GM19328 (cell line): ENCODE data around the gene ETV5.

Experiments
- ATAC-seq: cut with Tn5 transposase; IDR thresholded peaks from one replicate; pipeline ENCODE4 v1.9.1; 2021; ENCODE audit warnings: mild to moderate bottlenecking, moderate library complexity; ENCODE audit not compliant: unreplicated experiment

ETV5 gene

DNA sequence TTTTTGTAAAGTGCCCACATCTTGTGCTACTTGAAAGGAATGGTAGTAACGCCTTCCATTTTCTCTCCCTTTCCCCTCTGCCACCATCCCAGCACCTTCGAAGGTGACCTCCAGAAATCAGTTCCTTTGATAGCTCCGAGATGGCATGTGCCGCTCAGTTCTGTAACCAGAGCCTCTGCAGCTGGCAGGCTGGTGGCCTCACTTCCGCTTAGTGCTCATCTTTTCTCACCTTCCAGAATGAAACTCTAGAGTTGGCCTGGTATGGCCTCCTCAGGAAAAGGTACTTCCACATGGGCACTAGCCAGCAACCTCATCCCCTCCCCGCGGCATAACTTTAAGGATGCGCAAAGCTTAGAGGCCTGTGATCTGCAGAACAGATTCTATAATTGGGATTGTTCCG lies 38.8 kb downstream of the ETV5 start:
- ATAC-seq, result no peak

DNA sequence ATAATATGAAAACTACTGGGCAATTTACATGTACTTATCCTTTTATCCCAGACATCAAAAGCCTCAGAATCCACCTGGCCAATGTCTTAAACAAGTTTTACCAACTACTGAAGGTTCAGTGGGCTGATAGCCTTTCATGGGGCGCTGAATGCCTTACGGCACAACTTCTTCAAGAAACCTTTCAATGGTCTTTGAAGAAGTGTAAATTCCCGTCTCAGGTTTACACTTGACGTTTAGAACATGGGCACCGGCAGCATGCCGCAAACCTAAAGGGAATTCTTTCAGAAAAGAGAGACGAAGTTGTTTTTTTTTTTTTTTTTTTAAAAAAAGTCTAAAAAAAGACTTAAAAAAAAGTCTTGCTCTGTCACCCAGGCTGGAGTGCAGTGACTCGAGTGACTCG lies 39.7 kb downstream of the ETV5 start:
- no peak for ATAC-seq

DNA sequence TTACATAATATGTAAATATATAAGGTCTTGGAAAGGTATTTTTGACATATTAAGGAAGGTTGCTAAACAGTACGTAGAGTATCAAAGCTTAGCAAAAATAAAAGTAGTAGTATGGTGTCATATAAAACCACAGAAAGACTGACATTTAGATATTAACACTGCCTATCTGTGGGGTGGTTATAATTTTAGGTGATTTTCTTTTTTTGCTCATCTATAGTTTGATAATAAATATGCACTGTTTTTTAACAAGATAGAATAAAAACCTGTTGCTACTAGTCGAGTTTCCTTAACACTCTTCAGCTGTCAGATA lies 40.7 kb downstream of the ETV5 start:
- no peak for ATAC-seq

DNA sequence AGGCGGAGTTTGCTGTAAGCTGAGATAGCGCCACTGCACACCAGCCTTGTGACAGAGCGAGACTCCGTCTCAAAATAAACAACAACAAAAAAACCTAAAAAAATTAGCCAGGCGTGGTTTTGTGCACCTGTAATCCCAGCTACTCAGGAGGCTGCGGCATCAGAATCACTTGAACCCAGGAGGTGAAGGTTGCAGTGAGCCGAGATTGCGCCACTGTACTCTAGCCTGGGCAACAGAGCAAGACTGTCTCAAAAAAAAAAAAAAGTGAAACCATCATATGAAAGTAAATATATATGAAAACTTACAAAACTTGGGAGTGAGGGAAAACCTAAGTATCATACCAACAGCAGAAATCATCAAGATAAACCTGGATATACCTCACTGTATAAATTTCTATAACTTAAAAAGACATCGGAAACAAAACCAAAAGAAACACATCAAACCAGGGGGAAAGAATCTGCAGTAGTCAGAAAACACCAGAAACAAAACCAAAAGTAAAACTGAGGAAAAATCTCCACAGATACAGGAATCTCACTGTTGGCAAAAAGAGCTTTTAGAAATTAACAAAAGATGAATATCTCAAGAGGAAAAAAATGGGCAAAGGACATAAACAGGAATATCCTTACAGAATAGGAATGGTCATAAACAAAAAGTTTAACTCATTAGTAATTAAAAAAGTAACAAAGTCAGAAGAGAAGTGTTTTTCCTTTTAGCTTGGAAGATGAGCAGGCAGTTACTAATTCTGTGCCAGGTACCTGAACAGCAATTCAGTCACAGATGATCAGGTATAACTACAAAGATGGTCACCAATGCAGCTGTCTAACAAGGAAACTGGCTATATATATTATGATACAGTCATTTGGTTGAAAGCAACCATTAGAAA lies 41.3 kb downstream of the ETV5 start:
- no peak for ATAC-seq

GRCh38 chr3:186060222-186060621 lies 48.7 kb downstream of the ETV5 start:
- ATAC-seq, result no peak

- ATAC-seq, result no peak
These were observed 49.7 kb downstream of the ETV5 start for GRCh38 chr3:186059192-186059591.

DNA sequence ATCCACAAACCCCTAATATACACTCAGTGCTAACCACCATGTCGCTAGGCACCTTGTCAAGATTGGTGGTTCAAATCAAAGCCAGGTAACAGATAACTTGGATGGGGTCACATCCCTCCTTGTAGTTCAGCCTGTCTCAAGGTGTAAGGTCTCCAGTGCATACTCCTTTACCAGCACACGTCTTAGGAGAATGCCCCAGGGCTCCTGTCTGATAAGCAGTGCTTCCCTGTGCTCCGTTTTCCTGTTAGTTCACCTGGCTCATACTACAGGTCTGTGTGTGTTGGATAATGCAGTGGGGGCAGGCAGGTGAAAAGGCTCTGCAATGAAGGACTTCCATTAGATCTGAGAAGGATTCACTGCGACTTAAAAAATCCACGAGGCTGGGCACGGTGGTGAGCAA lies 50.7 kb downstream of the ETV5 start:
- ATAC-seq, result no peak

GRCh38 chr3:186057594-186057993 lies 51.3 kb downstream of the ETV5 start:
- no peak for ATAC-seq

DNA sequence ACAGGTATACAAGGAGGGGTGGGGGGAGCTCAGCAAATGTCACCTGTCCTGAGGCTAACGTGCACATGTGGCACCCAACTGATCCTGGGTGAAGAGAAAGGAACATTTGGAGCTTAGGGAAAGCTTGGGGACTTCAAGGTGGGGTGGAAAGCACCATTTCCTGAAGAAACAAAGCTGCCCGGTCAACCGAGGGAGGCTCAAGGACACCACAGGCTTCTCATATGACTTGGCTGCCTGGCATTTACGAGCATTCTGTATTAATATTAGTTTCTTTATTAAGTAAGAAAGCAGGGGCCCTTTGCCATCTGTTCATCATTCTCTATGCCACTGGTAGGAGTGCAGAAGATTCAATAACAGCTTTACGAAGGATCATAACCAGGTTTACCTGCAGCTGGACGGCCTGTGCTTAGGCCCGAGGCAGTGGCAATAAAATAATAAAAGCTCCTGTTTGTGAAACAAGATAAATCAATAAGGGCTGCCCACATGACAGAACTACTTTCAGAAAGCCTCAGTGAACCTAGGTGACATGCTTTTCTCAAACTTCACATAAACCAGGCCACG lies 54.0 kb downstream of the ETV5 start:
- ATAC-seq, result no peak

GRCh38 chr3:186053954-186054791 lies 54.7 kb downstream of the ETV5 start:
- ATAC-seq, result no peak

- ATAC-seq, result no peak
These were observed 56.6 kb downstream of the ETV5 start for GRCh38 chr3:186052096-186052840.

DNA sequence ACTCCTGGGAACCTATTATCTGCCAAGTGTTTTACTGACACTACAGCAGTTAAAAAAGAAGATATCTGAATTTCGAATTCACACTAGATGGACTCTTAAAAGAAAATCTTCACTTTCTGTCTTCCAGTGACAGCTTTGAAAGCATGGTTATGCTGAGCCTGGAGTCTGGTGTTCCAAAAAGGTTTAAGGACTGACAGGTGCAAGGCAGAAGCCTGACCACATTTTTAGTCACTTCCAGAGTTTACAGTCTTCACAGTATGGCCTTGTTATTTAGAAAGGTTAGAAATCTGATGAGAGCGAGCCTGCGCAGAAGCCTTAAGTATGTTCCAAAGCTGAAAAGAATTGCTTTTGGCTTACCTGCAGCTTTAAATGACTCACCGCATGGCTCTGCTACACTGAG lies 59.9 kb downstream of the ETV5 start:
- no peak for ATAC-seq

- no peak for ATAC-seq
These were observed 60.8 kb downstream of the ETV5 start for GRCh38 chr3:186048119-186048518.

GRCh38 chr3:186046838-186047237 lies 62.1 kb downstream of the ETV5 start:
- ATAC-seq, result no peak

DNA sequence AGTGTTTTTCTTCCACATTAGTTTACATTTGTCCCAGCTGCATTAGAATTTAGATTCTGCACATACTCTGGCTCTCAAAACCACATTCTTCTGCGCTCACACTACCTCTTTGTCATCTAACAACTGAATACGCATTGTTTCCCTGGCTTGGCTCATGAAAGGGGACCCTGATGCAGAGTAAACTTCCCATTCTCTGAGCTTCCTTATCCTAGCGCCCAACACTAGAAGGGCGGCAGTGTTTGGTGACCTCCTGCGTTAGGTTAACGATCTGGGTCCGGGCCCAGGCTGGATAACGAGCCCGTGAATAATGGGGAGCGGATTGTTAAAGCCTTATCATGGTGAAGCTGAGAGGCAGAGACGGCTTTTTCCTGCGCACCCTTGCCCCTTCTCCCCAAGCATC lies 63.9 kb downstream of the ETV5 start:
- ATAC-seq, result no peak

DNA sequence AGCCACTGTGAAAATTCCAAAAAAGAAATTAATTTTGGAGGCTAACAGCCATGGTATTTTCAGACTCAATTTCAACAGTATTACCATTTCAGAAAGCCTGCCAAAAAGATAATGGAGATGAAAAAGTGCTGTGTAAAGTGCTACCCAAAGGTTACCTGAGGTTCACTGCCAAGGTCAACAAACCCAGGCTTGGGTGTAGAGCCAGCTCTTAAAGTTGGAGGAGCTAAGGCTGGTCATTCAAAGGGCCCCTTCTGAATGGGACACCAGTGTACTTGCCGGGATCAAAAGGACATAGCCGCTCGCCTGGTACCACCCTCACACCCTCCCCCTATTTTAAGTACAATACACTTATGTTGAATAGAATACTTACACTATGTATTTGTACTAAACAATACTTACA lies 64.5 kb downstream of the ETV5 start:
- no peak for ATAC-seq

- no peak for ATAC-seq
These were observed 66.2 kb downstream of the ETV5 start for GRCh38 chr3:186042521-186043202.

DNA sequence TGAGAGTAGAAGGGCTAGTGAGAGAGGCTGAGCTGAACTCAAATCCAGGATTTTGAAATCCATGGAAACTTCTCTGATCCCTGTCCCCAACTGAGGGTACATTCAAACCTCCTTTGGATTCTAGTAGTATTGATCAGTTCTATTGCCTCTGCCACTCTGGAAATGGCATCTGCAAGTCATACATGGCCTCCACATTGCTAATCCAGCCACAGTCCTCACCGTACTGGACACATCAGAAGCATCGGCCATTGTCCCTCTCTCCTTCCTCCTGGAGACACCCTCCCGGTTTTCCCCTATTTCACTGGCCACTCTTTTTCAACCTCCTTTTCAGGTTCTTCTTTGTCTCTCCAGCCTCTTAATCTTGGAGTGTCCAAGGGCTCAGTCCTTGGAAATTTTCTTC lies 66.9 kb downstream of the ETV5 start:
- no peak for ATAC-seq

GRCh38 chr3:186038360-186038759 lies 70.5 kb downstream of the ETV5 start:
- no peak for ATAC-seq

DNA sequence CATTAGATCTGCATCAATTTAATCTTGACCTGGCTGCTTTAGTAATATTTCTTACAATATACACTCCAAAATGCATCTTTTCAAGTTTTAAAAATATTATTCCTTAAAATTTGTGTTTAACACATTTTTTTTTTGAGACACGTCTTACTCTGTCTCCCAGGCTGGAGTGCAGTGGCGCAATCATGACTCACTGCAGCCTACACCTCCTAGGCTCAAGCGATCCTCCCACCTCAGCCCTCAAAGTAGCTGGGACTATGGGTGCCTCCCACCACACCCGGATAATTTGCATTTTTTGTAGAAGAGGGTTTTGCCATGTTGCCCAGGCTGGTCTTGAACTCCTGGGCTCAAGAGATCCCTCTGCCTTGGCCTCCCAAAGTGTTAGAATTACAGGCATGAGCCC lies 73.6 kb downstream of the ETV5 start:
- no peak for ATAC-seq

DNA sequence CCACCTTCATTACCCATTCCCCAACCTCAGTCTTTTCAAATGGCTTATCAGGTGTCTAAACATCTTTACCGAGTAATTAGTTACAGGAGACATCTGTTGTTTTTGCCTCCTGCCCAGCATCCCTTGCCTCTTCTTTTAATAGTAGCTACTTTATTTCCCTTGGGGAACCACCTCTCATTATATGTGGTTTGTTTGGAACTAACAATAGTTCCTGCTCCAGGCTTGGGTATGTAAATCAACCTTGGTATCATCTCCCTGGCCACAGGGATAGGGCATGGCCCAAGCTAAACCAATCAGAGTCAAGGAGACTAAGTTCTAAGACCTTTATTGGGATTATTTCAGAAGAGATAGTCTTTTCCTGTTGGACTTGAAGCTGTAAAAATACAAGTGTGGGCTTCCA lies 76.6 kb downstream of the ETV5 start:
- no peak for ATAC-seq
